Measurements from ENCODE around the gene SETBP1. TPM values are rescaled to one million over a fixed set of nuclear protein-coding genes. Genes with fewer than 3 reads are reported as not detected.
"Not testable (repeated sequence)": the region's sequence is repeated elsewhere in the genome, so short reads cannot be mapped to it uniquely, and the experiment has no call there.

Gene SETBP1
- polyA plus RNA-seq, 6 donors from 2014 or later, result 6.0 to 20.2 (median 10.0) TPM

DNA sequence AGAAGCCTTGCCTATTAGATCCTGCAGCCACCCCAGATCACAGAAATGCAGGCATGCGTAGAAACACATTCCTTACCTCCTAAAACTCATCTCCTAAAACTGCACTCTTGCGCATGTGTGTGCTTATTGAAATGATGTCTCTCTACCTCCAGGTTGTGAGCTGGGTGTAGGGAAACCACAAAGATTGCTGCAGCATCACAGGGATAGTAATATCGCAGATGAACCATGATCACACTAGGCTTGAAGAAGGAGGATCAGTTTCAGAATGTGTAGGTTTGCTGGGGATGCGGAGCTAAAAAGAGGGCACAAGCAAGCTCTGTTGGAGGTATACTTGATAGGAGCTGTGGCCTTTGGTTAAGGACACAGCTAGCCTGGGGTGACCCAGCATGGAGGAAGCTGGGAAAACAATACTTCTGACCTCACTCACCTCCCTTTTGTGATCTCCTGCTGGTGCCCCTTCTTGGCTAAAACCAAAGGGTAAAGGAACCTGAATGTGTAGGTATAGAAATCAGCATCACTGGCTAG, 118.8 kb downstream of the SETBP1 start:
- peak overlapping the region; percentile 74 to 98 (median 94) for H3K27ac Mint-ChIP-seq
- H3K27me3 Mint-ChIP-seq, result no peaks in the 10 kb centered on the region
- H3K4me1 Mint-ChIP-seq, result peaks cover 73 to 92% (median 84%) of the 10 kb centered on the region in 3 donors
- ATAC-seq (ENCODE audit: low read depth in 2 of 2) (no peak), DNase-seq (no peak)
- H3K4me3 Mint-ChIP-seq, result peak overlapping the region; percentile 20 to 82 (median 70)
- peaks cover 0 to 4% (median 0%) of the 10 kb centered on the region in 7 donors for H3K9me3 Mint-ChIP-seq
- H3K36me3 Mint-ChIP-seq, result peaks cover 16 to 39% of the 10 kb centered on the region in 2 donors

GRCh38 chr18:44799907-44800421, 119.3 kb downstream of the SETBP1 start:
- ATAC-seq (ENCODE audit: low read depth in 2 of 2), result peak; percentile 60 to 70
- DNase-seq, result peak; percentile 43
- Mint-ChIP-seq H3K27me3 (no peaks in the 10 kb centered on the region), H3K36me3 (peaks cover 15 to 40% of the 10 kb centered on the region in 2 donors), H3K4me3 (peak overlapping the region; percentile 20 to 82 (median 70)), H3K27ac (peak overlapping the region; percentile 74 to 98 (median 94)), H3K4me1 (peaks cover 73 to 90% (median 88%) of the 10 kb centered on the region in 3 donors), H3K9me3 (peaks cover 0 to 4% (median 0%) of the 10 kb centered on the region in 7 donors)

GRCh38 chr18:44800766-44801165, 120.1 kb downstream of the SETBP1 start:
- not testable (repeated sequence) for H3K27me3 Mint-ChIP-seq; H3K9me3 Mint-ChIP-seq; DNase-seq; ATAC-seq (ENCODE audit: low read depth in 2 of 2)
- H3K4me3 Mint-ChIP-seq, result peak overlapping the region in 4 of 8 donors; percentile 69 to 82 (median 71)
- peaks cover 72 to 90% (median 89%) of the 10 kb centered on the region in 3 donors for H3K4me1 Mint-ChIP-seq
- peak overlapping the region; percentile 74 to 98 (median 94) for H3K27ac Mint-ChIP-seq
- H3K36me3 Mint-ChIP-seq, result peaks cover 10 to 40% of the 10 kb centered on the region in 2 donors

DNA sequence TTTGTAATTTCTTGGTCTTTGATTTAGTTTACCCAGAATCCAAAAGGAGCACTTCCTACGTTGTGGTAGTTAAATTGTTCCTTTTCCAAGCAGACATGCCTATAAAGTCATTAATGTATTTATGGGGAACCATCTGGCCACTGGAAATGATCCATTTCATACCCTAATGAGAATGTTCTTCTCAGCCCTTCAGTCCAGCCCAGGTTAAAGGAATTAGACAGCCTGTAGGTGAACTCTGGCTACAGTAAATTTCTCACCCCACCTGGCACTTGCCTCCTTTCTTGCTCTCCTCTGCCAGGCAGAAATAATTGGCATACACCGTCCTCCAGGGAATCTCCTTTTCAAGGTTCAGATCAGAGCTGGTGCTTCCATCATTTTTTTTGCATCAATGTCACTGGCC, 121.1 kb downstream of the SETBP1 start:
- ATAC-seq (ENCODE audit: low read depth in 2 of 2) (no peak), DNase-seq (no peak)
- Mint-ChIP-seq H3K4me1 (peaks cover 75 to 87% (median 87%) of the 10 kb centered on the region in 3 donors), H3K9me3 (peaks cover 0 to 4% (median 0%) of the 10 kb centered on the region in 7 donors), H3K27me3 (no peaks in the 10 kb centered on the region), H3K36me3 (peaks cover 10 to 40% of the 10 kb centered on the region in 2 donors), H3K4me3 (peak overlapping the region in 2 of 8 donors; percentile 9 to 59), H3K27ac (peak overlapping the region in 3 of 6 donors; percentile 53 to 75 (median 59))

DNA sequence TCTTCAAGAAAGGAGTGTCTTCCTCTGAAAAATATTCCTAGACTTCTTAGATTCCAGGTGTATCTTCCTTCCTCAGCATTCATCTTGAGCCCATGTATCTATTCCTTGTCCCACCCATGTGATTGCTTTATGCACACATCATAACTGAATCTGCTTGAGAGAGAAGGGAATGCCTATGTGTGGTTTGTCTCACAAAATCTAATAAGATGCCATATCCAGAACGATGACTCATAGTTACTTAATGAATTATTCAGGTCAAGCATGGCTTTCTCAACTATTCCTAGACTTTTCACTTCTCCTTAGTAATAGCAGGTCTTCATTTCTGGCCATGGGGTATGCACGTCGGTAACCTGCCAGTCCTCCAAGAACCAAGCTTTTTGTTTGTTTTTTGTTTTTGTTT, 121.8 kb downstream of the SETBP1 start:
- DNase-seq (no peak), ATAC-seq (ENCODE audit: low read depth in 2 of 2) (no peak)
- H3K4me1 Mint-ChIP-seq, result peaks cover 75 to 87% (median 83%) of the 10 kb centered on the region in 3 donors
- no peaks in the 10 kb centered on the region for H3K27me3 Mint-ChIP-seq
- peaks cover 10 to 40% of the 10 kb centered on the region in 2 donors for H3K36me3 Mint-ChIP-seq
- H3K27ac Mint-ChIP-seq, result peak overlapping the region in 3 of 6 donors; percentile 3 to 59 (median 12)
- H3K9me3 Mint-ChIP-seq, result peaks cover 0 to 4% (median 0%) of the 10 kb centered on the region in 7 donors
- H3K4me3 Mint-ChIP-seq, result no peak overlapping the region

DNA sequence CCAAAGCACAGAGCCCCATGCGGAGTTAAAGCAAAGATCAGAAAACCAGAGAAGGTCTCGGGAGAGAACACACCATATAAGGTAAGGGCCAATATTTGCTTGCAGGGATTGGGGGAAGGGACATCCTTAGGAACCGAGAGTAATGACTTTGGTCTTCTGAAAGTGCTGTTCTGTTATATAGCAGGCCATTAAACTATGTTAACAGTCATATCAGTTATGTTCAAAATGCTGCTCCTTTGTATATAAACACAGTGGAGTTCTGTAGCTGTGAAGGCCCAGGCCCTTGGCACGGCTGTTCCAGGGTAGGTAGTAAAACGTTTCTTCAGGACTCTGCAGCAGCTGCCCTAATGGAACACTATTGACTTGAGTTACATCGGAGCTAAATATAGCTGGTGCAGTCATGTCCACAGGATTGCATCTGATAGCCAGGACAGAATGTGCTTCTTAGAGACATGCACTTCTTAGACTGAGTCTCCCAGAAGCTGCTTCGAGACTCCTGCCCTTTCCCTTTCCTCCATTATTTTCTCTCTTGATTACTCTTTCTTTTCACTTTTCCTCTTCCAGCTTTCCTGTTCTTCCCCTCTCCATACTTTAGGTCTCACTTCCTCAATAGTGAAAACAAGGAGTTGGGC, 122.4 kb downstream of the SETBP1 start:
- no peak for ATAC-seq (ENCODE audit: low read depth in 2 of 2)
- Mint-ChIP-seq H3K27me3 (no peaks in the 10 kb centered on the region), H3K36me3 (peaks cover 12 to 46% of the 10 kb centered on the region in 2 donors), H3K4me1 (peaks cover 75 to 87% (median 83%) of the 10 kb centered on the region in 3 donors), H3K9me3 (peaks cover 0 to 4% (median 0%) of the 10 kb centered on the region in 7 donors), H3K27ac (peak overlapping the region in 4 of 6 donors; percentile 15 to 96 (median 56)), H3K4me3 (no peak overlapping the region)
- DNase-seq, result no peak

DNA sequence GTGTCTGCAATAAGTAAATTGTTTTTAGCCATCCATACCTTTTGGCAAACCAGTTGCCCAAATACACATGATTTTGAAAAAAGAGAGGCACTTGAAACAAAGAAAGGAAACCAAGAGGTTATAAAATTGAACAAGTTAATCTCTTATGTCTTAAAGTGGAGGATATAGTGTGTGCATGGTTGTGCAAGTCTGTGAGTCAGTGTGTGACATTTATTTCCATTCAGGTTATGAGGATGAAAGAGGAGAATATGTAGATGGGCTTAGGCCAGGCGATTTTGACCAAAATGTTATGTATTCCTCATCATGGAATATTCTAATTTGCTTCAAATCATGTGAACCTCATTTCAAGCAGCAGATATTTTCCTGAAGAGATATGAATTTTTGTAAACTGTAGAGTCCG, 123.3 kb downstream of the SETBP1 start:
- Mint-ChIP-seq H3K27ac (peak overlapping the region in 1 of 6 donors; percentile 22), H3K9me3 (peaks cover 0 to 4% (median 0%) of the 10 kb centered on the region in 7 donors), H3K36me3 (peaks cover 21 to 52% of the 10 kb centered on the region in 2 donors), H3K27me3 (no peaks in the 10 kb centered on the region), H3K4me1 (peaks cover 74 to 84% (median 77%) of the 10 kb centered on the region in 3 donors), H3K4me3 (no peak overlapping the region)
- DNase-seq (no peak), ATAC-seq (ENCODE audit: low read depth in 2 of 2) (no peak)

DNA sequence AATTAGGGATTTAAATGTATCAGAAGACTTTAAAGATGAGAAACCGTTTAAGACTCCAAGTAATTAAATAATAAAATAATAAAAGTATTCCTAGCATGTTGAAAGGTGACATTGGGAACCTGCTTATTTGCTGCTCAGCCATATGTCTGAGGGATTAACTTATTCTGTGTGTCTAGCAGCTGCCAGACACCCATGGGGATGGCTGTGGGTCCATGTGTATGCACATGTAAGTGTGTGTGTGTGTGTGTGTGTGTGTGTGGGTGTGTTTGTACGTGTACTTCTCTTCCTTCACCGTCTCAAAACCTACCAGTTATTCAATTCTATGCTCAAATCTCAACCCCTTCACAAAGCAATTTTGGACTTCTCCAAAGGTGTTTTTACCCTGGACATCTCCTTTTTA, 124.5 kb downstream of the SETBP1 start:
- Mint-ChIP-seq H3K27me3 (no peaks in the 10 kb centered on the region), H3K27ac (peak overlapping the region in 4 of 6 donors; percentile 14 to 91 (median 68)), H3K4me1 (peaks cover 71 to 77% (median 76%) of the 10 kb centered on the region in 3 donors), H3K9me3 (peaks cover 0 to 3% (median 0%) of the 10 kb centered on the region in 7 donors), H3K4me3 (no peak overlapping the region), H3K36me3 (peaks cover 27 to 50% of the 10 kb centered on the region in 2 donors)
- DNase-seq (no peak), ATAC-seq (ENCODE audit: low read depth in 2 of 2) (no peak)

- ATAC-seq (ENCODE audit: low read depth in 2 of 2) (peak in 1 of 2 donors; percentile 35), DNase-seq (no peak)
- Mint-ChIP-seq H3K9me3 (peaks cover 0 to 3% (median 0%) of the 10 kb centered on the region in 7 donors), H3K27me3 (no peaks in the 10 kb centered on the region), H3K4me1 (peaks cover 70 to 75% (median 75%) of the 10 kb centered on the region in 3 donors), H3K4me3 (no peak overlapping the region), H3K36me3 (peaks cover 29 to 45% of the 10 kb centered on the region in 2 donors), H3K27ac (peak overlapping the region in 5 of 6 donors; percentile 14 to 91 (median 67))
Measured at GRCh38 chr18:44805643-44806042, 125.0 kb downstream of the SETBP1 start.

- peaks cover 58 to 75% (median 58%) of the 10 kb centered on the region in 3 donors for H3K4me1 Mint-ChIP-seq
- H3K36me3 Mint-ChIP-seq, result peaks cover 27 to 31% of the 10 kb centered on the region in 2 donors
- no peak for DNase-seq
- H3K4me3 Mint-ChIP-seq, result peak overlapping the region in 2 of 8 donors; percentile 17 to 43
- H3K27me3 Mint-ChIP-seq, result no peaks in the 10 kb centered on the region
- peaks cover 0 to 1% (median 0%) of the 10 kb centered on the region in 7 donors for H3K9me3 Mint-ChIP-seq
- H3K27ac Mint-ChIP-seq, result peak overlapping the region in 3 of 6 donors; percentile 13 to 49 (median 39)
- ATAC-seq (ENCODE audit: low read depth in 2 of 2), result no peak
Measured at GRCh38 chr18:44807766-44808165, 127.1 kb downstream of the SETBP1 start.

- DNase-seq, result no peak
- H3K4me1 Mint-ChIP-seq, result peaks cover 45 to 66% (median 48%) of the 10 kb centered on the region in 3 donors
- H3K4me3 Mint-ChIP-seq, result no peak overlapping the region
- H3K9me3 Mint-ChIP-seq, result peaks cover 0 to 1% (median 0%) of the 10 kb centered on the region in 7 donors
- H3K27me3 Mint-ChIP-seq, result no peaks in the 10 kb centered on the region
- no peak for ATAC-seq (ENCODE audit: low read depth in 2 of 2)
- H3K27ac Mint-ChIP-seq, result peak overlapping the region in 1 of 6 donors; percentile 22
- H3K36me3 Mint-ChIP-seq, result peaks cover 15 to 29% of the 10 kb centered on the region in 2 donors
Measured at GRCh38 chr18:44811572-44812125, 131.0 kb downstream of the SETBP1 start.

- peak overlapping the region in 1 of 8 donors; percentile 30 for H3K4me3 Mint-ChIP-seq
- H3K36me3 Mint-ChIP-seq, result peaks cover 20 to 29% of the 10 kb centered on the region in 2 donors
- H3K4me1 Mint-ChIP-seq, result peaks cover 50 to 66% (median 51%) of the 10 kb centered on the region in 3 donors
- ATAC-seq (ENCODE audit: low read depth in 2 of 2) (no peak), DNase-seq (no peak)
- H3K27ac Mint-ChIP-seq, result no peak overlapping the region
- H3K27me3 Mint-ChIP-seq, result no peaks in the 10 kb centered on the region
- peaks cover 0 to 1% (median 0%) of the 10 kb centered on the region in 7 donors for H3K9me3 Mint-ChIP-seq
Measured at GRCh38 chr18:44812426-44812825, 131.7 kb downstream of the SETBP1 start.

DNA sequence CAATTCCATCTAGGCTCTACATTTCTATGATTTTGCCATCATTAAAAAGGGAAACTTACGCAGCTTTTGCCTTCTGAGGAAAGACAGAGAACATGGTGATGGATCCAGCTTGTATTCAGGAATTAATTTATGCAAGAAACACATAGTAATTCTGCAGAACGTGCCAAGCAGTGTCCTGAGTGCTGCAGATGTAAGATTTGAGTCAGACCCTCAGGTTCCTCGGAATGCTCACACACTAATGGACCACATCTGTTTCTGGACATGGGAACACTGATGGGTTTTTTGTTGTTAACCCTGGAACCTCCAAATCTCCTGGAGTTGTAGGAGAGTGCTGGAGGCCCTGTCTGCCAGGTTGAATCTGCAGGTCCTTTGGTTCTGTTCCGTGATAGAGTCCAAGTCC, 132.9 kb downstream of the SETBP1 start:
- Mint-ChIP-seq H3K4me3 (no peak overlapping the region), H3K36me3 (peaks cover 9 to 22% of the 10 kb centered on the region in 2 donors), H3K27me3 (no peaks in the 10 kb centered on the region), H3K4me1 (peaks cover 49 to 66% (median 52%) of the 10 kb centered on the region in 3 donors), H3K9me3 (peaks cover 0 to 2% (median 0%) of the 10 kb centered on the region in 7 donors), H3K27ac (no peak overlapping the region)
- DNase-seq (no peak), ATAC-seq (ENCODE audit: low read depth in 2 of 2) (no peak)

Data from naive B cell (primary cell).